22Rv1 (cell line): Measurements from ENCODE around the gene TMEM95.

Source experiments
- ZFX ChIP-seq: fragments of 450-650 bp; IDR thresholded peaks from 2 replicates; pipeline ENCODE4 v1.6.1; 2017; ENCODE audit warnings: antibody characterized with exemption, borderline replicate concordance
- TF ChIP-seq, protein P1 (sequence below): fragments of 450-650 bp; IDR thresholded peaks from 2 replicates; pipeline ENCODE4 v1.5.1; 2017; ENCODE audit warnings: mild to moderate bottlenecking

DNA sequence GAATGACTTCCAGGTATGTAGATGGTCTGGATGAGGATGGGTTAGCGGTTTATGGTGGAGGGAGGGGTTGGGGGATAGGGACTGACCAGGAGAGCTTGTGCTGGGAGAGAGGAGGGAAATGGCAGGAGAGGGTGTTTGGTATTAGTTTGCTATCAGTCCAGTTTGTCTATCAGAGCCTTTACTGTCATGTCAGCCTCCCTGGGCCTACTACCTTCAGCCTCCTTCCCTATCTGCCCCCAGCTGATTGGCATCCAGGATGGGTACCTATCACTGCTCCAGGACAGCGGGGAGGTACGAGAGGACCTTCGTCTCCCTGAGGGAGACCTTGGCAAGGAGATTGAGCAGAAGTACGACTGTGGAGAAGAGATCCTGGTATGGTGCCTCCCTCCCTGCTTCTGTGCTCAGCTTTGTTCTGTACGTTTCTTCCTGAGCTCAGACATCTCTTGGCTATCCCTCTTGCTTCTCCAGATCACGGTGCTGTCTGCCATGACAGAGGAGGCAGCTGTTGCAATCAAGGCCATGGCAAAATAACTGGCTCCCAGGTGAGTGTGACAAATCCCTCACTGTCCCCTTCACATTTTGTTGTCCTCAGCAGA lies 43.7 kb upstream of the TMEM95 start:
- TF ChIP-seq, protein P1, sequence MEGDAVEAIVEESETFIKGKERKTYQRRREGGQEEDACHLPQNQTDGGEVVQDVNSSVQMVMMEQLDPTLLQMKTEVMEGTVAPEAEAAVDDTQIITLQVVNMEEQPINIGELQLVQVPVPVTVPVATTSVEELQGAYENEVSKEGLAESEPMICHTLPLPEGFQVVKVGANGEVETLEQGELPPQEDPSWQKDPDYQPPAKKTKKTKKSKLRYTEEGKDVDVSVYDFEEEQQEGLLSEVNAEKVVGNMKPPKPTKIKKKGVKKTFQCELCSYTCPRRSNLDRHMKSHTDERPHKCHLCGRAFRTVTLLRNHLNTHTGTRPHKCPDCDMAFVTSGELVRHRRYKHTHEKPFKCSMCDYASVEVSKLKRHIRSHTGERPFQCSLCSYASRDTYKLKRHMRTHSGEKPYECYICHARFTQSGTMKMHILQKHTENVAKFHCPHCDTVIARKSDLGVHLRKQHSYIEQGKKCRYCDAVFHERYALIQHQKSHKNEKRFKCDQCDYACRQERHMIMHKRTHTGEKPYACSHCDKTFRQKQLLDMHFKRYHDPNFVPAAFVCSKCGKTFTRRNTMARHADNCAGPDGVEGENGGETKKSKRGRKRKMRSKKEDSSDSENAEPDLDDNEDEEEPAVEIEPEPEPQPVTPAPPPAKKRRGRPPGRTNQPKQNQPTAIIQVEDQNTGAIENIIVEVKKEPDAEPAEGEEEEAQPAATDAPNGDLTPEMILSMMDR: no peak
- no peak for TF ChIP-seq ZFX
